RKO (cell line): ENCODE data around the gene HBEGF.

Experiments
- DNase-seq: peaks from one replicate; pipeline ENCODE4 v3.0.0-alpha.2; 2016; ENCODE audit warnings: low spot score

Gene HBEGF

DNA sequence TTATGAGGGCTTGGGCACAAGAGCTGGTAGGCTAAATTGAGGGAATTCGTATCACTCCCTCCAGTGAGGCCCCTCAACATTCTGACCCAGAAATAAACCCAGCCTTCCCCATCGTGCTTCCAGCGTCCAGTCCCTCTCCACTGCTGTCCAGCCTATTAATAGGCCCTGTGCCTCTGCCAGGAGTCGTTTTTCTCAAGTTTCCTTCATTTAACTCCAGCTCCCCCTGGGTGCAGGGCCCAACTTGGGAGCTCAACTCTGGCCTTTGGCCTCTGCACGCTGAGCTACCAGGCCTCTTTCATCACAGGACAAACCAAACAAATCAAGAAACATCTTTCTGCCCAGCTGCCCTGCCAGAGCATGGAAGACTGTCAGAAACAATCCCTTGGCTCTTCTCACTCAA is 10.0 kb downstream of the HBEGF start:
- DNase-seq, result no peak

DNA sequence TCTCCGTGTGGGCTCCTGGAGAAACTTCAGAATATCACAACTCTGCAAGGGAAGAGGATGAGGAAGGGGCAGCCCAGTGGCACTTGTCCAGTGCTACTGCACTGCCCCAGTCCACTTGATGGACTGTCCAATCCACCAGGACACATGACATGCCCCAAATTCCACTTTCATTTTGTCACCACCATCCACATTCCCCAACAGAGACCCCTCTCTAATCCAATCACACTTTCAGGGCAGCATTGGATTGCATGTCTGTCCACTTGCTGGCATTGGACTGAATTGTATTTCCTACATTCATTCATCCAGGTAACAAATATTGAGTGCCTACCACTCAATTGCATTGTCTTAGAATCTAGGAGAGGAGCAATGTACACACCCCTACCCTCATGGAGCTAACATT is 14.8 kb downstream of the HBEGF start:
- no peak for DNase-seq

DNA sequence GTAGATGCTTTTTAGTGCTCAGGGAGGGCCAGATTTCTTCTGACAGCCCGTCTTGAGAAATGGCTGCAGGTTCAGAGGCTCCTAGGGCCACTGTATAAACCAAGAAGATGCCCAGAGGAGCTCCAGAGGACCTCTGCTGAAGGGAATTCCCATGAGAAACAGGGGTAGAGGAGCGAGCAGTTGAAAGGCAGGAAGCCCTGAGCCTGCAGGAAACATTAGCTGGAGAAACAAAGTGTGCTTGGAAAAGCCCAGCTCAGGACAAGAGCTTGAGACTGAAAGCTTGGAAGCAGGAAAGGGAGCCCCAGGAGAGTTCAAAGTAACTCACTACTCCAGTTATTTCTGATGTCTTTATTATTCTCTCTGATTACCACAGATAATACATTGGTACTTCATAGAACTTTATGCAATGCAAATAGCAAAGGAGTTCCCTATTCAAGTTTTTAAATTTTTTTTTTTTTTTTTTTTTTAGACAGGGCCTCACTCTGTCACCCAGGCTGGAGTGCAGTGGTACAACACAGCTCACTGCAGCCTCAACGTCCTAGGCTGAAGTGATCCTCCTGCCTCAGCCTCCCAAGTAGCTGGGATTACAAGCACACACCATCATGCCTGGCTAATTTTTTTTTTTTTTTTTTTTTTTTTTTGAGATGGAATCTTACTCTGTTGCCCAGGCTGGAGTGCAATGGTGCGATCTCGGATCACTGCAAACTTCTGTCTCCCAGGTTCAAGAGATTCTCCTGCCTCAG is 16.5 kb downstream of the HBEGF start:
- DNase-seq, result no peak

DNA sequence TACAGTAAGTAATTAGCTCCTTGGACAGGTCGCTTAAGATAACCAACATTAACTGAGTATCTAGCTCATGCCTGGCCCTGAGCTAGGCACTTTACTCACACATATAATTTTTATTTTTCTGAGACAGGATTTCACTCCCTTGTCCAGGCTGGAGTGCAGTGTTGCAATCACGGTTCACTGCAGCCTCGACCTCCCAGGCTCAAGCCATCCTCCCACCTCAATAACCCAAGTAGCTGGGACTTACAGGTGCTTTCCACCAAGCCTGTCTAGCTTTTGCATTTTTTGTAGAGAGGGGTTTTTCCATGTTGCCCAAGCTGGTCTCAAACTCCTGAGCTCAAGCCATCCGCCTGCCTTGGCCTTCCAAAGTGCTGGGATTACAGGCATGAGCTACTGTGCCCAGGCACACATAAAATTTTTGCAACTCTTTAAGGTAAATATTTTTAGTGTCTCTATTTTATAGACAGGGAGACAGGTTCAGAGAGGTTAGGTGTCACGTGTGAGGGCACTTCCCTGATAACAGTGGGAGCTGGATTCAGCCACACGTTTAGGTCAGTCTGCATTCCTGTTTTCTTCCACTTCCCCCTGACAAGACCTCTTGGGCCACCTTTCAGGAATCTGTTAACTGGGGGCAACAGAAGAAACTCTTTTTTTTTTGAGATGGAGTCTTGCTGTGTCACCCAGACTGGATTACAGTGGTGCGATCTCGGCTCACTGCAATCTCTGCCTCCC is 18.2 kb downstream of the HBEGF start:
- no peak for DNase-seq

DNA sequence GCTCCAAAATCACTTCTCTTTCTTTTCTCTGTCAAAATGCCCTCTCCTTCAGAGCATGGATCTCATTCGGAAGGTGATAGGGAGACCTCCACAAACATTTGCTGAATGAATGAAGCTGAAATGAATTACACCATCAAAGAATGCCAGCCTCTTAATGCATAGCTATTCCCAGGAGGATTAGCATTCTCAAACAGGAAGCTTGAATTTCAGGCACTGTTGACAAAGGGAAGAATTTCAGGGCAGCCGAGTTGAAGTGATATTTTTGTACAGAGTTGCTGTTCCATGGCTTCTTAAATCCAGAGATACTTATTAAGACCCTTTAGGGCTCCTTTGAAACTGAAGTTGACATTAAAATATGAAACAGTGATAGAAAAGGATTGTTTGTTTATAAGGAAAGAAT is 18.8 kb downstream of the HBEGF start:
- DNase-seq, result no peak

DNA sequence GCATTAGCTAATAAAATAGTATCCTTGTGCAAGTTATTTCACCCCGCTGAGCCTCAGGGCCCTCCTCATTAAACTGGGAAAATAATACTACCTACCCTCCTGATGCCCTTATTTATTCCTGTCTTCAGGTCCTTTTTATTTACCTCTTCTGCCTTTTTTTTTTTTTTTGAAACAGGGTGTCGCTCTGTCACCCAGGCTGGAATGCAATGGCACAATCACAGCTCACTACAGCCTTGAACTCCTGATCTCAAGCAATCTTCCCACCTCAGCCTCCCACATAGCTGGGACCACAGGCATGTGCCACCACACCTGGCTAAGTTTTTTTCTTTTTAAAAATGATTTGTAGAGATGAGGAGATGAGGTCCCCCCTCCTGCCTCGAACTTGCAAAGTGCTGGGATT is 20.9 kb downstream of the HBEGF start:
- DNase-seq, result no peak

DNA sequence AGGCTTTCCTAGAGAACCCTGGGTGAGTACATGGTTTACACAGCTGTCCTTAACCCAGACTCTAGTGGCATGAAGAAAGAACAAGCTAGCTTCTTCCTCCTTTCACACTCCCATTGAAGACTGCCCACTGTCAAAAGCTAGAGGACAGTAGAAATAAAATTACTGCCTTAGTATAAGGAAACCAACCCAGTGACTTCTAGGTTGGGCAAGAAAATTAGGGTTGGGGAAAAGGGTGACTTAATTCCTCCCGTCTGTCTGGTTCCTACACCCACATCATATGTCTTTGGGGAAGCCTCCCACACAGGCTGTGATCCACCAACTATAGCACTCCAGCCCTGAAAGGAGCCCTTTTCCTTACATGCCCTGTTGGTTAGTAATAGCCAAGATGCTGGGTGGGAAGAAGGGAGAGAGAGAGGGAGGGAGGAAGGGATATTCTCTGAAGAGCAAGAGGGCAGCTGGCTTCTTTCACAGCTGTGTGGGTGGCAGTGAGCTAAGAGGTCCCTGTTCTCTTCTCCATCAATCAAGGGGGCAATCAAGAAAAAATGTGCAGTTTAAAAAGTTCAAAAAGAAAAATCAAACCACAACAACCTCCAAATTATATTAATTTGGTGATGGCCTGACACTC is 21.7 kb downstream of the HBEGF start:
- DNase-seq, result no peak

DNA sequence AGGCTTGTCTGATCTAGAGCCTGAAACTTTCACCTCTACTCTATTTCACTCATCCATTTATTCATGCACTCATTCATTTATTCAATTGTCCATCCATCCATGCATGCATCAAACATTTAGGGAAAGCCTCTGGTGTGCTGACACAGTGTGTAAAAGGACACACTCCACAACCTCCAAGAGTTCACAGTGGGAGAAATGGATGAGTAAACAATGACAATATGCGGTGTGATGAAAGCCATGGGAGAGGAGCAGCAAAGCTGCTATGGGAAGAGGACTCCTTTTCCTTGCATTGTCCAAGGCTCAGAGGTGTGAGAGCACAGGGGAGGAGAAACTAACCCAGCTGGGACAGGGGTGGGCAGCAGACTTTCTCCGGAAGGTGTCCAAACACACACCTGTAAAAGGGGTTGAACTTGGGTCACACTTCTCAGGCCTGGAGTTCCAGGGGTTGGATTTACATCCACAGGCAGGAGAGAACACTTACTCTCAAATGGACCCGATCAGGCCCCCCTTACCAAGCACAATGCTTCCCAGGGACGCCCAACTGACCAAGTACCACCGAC is 22.3 kb downstream of the HBEGF start:
- DNase-seq, result no peak

DNA sequence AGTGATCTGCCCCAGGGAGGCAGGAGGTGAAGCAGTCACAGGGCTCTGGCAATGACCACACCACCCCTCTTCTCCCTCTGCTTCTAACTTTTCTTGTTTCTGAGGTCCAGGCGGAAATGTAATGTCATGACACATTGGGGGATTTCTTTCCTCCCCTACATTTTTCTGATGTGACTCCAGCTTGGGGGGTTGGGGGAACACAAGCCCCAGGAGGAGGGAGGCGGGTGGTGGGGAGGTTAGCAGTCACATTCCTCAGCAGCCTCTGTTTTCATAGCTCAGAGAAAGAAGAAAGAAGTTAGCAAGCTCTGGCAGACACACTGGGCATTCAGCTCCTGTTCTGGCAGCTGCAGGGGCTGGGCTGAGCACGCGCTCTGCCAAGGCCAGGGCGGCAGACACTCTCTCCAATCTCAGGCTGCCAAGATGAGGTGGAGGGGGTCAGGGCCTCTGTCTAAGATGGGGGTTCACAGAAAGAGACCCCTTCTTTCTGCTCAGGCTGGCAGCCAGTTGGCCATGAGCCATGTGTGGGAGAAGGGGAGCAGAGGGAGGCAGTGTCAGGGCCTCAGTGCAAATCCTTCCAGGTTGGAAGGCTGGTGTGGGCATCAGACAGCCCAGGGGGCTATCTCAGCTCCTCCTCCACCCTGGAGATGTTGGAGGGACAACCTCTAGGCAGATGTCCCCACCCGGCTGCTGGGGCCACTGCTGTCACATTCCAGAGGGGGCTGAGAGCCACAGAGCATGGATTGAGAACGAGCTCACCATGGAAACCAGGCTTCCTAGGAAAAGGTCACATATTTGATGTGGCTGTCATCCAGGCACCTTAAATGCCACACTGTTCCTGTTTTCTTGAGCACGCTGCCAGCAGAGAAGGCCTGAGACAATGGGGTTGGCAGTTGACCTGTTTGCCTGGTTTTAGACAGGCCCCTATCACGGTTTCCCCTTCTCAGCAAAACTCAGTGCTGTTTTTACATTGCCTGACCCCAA is 23.4 kb downstream of the HBEGF start:
- DNase-seq, result no peak

DNA sequence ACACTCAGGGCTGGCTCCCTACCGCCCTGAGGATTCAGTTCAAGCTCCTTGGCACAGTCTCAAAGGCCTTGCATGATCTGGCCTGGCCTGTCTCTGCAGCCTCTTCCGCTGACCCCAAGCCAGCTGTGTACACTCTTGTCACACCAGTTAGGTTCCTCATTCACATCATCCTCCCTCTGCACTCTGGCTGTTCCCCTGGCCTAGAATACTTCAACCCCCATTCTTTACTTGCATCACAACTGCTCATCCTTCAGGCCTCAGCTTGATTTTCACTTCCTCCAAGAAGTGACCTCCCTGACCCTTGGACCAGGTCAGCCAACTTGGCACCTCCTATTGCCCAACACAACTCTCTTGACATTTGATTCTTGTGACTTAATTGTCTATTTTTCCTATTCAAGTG is 24.6 kb downstream of the HBEGF start:
- DNase-seq, result no peak

DNA sequence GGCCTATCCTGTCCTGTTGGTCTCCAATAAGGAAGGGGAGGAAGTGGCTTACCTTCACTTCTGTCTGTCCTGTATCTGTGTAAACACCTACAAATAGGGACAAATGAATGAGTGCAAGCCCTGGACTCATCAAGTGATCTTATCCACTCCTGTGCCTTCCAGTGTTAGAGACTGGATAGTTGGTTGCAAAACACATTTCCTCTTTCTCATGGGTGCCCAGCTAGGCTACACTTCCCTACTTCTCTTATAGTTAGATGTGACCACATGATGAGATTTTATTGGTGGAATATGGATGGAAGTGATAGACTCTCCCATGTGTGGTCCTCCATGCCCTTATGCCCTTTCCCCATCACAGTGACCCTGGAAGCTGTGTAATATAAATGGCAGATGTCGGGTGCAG is 26.6 kb downstream of the HBEGF start:
- no peak for DNase-seq

DNA sequence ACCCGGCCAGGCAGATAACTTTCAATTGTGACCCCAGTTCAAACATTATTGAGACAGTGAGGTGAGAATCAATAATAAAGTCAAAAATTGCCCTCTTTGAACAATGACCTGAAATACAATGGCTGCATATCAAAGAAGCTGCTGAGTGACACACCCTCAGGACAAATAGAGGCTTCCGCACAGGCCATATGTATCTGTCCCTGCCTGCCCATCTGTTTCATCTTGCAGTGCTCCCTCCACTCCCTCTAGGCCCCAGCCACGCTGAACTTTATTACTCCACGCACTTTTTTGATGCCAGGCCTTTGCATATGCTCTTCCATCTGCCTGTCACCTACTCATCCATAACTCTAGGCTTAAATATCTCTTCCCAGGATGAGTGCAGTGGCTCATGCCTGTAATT is 27.6 kb downstream of the HBEGF start:
- no peak for DNase-seq

DNA sequence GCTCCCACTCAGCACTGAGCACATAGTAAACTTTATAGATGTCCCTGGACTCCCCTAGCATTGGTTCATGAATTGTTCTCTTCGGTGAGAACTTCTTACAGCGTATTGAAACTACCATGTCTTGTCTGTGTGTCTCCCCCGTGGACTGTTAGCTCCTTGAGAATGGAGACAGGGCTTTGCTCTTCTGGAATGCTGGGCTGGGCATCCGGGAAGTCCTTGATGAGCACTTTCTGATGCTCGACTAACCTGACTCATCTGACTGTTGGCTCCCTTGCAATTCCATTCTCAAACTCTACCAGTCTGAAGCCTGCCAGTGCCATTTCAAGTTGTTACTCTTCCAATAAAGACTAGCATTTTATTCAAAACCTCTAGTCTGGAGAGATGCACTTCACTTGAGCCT is 28.5 kb downstream of the HBEGF start:
- DNase-seq, result peak; percentile 62

DNA sequence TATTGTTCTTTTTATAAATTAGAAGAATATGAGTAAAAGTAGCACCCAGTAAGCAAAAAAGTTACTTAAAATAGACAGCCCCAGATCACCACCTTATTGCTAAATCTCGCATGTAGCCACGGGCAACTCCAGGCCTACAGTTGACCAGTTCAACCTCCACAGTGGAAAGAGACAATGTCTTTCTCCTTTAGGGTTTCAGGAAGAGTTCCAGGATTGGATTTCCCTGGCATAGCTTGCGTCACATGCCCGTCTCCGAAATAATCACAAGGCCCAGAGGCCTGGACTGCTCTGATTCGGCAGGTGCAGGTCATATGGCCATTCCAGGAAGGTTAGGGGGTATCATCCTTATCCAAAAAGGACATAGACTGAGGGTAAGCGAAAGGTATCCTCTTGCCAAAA is 33.6 kb downstream of the HBEGF start:
- DNase-seq, result no peak

DNA sequence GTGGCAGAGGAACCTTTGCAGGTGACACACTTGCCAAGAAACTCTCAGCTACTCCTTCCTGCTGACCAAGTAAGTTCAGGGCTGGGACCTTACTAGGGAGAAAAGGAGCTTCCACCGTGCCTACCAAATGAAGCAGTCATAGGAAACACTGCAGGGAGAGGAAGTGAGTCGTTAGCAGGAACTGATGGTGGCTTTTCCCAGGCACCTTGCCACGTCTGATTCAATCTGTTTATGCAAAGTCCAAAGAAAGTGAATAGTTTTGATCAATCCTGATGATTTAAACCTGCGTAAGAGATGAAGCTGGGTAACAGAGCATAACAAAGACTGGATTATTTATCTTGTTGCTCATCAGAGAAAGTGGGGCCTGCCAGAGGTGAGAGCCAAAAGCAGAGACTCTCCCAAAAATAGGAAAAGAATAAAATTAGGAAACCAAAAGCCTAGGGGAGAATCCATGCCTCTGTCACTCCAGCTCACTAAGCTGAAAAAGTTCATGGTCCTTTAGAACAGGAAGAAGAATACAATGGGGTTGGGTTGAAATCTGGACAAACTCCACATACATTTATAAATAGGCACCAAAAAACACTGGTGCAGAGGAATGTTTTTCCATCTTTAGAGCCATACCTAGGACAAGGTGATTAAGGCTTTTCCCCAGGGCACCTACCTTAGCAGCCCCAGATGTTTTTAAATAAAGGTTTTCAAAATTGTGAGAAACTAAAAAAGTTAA is 34.2 kb downstream of the HBEGF start:
- peak; percentile 97 for DNase-seq

DNA sequence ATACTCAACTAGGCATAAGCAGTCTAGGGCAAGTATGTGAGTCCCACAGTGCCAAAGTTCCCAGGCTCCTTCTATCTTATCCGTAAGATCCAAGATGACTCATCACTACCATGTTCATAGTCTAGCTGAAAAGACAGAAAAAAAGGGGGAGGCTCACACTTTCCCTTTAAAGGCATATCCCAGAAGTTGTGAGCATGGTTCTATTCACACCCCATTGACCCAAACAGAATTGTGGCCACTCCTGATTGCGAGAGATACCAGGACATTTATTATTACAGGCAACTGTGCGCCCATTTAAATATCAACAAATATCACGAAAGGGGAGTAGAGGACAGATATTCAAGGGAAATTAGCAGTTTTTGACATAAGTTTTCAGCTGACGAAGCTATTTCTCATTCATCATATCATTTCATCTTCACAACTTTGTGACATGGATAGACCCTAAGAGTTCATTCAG is 35.4 kb downstream of the HBEGF start:
- DNase-seq, result peak; percentile 90

DNA sequence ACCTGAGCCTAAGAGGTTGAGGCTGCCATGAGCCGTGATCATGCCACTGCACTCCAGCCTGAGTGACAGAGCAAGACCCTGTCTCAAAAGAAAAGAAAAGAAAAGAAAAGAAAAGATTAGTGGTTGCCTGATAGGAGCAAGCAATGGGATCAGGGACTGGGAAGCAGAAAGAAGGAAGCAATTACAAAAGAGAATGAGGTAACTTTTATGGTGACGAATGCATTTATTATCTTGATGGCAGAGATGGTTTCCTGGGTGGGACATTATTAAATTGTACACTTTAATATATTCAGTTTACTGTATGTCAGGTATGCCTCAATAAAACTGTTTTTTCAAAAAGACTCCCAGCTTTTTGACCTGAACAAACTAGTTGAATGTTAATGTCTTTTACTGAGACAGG is 36.0 kb downstream of the HBEGF start:
- DNase-seq, result no peak

DNA sequence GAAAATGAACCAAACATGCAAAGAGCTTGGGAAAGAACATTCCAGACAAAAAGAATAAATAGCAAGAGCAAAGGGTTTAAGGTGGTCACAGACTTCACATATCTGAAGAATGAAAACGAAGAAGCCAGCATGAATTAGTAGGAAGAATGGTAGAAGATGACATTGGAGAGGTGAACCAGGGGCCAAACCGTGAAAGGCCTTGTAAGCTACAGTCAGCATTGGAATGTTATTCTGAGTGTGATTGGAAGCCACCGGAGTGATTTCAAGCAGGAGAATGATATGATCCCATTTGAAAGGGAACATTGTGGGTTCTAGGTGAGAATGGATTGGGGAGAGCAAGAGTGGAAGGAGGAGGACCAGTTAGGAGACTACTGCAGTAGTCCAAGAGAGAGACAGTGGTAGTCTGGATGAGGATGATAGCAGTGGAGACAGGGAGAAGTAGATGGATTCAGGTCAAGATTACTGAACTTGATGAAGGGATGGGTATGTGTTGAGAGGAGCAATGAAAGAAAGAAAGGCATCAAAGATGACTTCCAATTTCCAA is 36.6 kb downstream of the HBEGF start:
- DNase-seq, result no peak

DNA sequence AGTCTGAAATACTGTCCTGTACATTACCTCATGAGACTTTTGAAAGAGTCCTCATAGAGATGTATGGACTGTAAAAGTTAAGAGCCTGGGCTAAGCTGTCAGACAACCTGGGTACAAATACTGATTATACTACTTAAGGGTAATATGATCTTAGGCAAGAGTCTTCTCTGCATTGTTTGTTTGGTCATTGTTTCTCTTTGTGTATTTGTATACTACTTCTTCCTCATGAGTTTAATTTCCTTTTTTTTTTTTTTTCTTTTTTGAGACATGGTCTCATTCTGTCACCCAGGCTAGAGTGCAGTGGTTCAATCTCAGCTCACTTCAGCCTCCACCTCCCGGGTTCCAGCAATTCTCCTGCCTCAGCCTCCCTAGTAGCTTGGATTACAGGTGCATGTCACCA is 40.9 kb downstream of the HBEGF start:
- DNase-seq, result no peak

DNA sequence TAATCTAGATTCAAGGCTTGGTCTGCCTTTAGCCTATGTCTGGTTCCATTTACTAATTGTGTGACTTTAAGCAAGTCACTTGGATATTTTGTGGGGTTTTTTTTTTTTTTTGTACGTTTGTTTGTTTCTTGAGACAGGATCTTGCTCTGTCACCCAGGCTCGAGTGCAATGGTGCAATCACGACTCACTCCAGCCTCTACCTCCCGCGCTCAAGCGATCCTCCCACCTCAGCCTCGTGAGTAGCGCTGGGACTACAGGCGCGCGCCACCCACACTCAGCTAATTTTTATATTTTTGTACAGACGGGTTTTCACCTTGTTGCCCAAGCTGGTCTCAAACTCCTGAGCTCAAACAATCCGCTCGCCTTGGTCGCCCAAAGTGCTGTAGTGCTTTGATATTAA is 42.4 kb downstream of the HBEGF start:
- DNase-seq, result no peak
